Eye (tissue), 1 donor: Measurements from ENCODE around the gene KY.

Experiments
- DNase-seq: peaks from one replicate; pipeline ENCODE4 v3.0.0-alpha.2; 2015

Gene KY

DNA sequence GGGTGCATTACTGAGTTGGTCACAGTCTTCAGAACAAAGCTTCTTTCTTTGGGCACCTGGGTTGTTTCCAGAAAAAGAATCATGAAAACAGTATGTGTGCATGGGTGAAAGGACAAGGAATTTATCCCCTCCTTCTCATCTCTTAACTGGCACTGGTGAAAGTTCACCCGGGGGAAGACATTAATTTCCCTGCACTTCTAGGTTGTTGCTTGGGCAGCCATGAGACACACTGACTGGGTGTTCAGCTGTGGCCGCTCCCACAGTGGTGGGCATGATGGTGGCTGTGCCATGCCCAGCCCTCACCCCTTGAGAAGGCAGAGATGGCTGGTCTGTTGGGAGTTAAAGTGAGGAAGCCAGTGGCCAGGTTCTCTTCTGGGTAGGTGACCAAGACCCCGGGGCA lies 16.6 kb upstream of the KY start:
- DNase-seq: no peak

DNA sequence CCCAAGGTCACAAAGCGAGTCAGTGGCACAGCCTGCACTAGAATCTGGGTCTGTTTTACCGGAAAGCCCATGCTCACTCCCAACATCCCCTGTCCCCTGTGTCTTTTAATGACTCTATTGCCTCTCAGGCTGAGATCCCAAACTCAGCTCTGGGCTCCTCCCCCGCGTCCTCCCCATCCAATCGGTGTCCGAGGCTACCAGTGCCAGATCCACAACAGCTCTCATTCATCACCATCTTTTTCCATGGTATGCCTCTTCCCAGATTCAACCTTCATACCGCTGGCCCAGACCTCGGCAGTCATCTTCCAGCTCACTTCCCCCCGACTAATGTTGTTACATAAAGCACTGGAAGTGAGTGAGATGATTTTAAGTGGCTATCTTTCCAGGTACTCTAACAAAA lies 16.1 kb upstream of the KY start:
- no peak for DNase-seq

DNA sequence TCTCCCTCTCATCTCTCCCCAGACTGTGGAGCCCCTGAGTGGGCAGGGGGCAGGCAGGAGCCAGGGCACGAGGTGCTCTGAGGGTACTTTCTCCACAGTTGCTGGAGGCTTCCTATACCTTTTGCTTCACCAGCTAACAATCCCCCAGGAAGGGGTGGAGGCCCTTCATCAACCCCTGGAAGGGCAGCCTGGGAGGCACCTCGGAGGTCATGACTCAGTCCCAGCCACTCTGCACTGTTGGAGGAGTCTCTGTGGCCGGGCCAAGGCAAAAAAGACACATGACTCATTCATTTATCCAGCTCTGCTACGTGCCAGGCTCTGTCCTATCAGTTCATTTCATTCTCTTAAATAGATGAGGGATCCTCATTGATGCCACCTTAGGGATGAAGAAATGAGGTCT lies 15.6 kb upstream of the KY start:
- DNase-seq: no peak

DNA sequence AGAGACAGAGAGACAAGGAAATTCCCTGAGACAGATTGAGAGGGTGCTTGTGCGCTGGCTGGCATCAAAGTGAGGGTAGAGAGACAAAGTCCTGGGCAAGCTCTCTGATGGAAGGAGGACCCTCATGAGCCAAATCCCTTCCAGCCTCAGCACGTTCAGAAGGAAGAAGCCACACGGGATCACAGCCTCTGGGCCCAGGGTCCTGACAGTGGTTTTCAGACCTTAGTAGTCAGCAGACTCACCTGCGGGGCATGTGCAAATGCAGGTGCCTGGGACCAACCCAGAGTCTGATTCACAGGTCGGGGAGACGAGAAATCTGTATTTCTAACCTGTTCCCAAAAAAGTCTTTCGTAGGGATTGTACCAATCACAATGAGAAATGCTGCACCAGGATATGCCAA lies 15.2 kb upstream of the KY start:
- DNase-seq: no peak

DNA sequence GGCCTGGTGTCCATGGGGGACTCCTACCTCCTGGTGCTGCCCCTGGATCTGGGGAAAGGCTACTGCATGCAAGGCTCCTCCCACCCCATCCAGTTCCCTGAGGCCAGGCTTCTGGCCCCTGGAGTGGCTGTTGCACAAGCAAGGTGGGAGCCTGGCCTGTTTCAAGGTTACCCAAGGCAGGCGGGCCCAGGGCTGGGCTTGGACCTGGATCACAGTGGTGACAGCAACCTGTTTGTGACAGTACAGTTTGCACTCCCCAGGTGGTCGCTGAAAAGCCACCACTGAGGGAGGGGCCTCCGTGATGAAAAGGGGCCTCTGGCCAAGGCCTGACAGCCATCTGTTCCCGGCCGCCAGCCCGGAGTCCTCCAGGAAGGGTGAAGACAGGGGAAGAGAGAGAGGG lies 14.4 kb upstream of the KY start:
- no peak for DNase-seq

DNA sequence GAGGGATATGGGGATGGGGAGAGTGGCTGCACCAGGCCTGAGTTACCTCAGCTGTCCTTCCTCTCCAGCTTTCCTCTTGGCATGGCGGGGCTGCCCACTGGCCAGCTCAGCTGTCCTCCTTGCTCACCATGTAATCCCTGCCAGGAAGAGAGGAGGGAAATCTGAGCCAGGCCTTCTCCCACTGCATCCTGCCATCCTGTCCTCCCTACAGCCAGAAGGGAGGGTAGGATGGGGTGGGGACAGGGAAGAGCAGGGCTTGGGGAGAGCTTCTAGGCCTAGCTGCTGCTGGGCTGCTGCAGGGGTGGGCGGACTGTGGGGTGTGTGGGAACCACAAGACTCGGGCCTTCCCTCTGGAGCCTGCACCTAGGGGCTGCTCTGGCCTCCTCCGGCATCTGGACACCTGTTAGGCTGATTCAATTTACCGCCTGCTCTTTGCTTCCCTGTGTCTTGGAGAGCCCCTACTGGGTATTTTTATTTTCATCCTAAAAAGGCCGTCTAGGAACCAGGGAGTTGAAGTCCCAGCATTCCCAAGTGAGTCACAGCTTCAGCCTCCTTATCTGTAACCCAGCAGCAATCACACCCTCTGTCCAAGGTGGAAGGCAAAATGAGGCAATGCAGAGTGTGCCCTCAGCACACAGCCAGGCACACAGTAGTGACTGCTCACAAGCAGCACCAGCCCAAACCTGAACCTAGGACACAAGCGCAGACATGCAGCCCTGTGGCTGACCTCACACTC lies 13.1 kb upstream of the KY start:
- no peak for DNase-seq

DNA sequence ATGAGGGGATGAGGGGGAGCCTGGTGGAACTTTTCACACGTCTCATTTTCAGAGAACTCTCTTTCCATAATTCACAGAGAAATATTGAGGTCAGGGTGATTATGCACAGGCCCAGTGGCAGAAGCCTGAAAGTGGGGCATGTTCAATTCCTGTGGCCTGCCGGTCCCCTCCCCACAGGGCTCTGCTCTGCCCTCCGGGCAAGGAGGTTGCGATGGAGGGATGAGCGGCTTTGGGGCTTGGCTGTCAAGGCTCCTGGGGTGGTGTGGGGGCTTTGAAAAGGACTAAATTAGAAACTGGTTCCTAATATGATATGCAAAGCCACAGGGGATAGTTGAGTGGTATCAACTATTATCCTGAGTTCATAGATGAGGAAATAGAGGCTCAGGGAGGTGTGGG lies 9.2 kb upstream of the KY start:
- DNase-seq: no peak

DNA sequence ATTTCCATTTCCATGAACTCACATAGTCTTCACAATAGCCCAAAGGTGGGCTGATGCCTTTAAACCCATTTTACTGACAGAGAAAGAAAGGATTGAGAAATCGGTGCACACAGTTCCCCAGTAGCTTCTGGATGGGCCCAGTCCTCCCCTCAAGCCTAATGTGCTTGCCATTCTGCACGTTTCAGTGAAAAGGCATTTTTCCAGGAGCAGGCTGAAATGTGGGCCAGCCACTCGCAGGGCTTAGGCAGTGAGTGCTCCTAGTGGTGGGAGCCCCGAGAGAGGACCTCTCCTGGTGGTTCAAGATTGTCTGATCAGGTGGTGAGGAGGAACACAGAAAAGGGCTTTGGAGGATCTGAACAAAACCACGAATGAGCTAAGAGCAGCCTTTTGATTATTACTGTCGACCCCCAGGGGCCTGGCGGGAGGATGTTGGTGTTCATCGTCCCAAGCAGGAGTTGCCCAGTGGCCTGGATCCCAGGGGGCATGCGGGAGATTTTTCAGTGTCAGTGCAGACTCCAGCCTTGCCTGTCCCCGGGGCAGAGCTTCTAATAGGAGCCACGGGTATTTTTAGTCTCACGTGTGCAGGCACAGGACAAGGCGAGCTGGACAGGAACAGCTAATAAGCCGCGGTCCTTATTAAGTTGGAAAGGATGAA lies 8.7 kb upstream of the KY start:
- no peak for DNase-seq

DNA sequence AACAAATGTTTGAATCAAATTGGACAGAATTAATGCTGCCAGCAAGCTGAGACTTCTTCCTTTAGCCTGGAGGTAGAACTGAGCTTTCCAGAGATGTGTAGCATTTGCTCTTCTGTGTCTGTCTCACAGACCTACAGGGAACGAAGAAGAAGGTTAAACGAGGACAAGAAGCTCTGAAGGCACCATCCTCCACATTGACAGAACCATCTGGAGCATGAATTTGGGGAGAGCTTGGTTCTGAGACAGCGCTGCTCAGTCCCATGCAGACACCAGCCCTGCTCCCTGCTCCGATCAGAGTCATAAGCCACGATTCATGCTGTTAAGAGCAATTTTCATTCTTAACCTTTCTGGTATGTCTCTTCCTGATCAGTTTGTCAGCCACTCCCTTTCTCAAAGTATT lies 7.7 kb upstream of the KY start:
- DNase-seq: no peak

DNA sequence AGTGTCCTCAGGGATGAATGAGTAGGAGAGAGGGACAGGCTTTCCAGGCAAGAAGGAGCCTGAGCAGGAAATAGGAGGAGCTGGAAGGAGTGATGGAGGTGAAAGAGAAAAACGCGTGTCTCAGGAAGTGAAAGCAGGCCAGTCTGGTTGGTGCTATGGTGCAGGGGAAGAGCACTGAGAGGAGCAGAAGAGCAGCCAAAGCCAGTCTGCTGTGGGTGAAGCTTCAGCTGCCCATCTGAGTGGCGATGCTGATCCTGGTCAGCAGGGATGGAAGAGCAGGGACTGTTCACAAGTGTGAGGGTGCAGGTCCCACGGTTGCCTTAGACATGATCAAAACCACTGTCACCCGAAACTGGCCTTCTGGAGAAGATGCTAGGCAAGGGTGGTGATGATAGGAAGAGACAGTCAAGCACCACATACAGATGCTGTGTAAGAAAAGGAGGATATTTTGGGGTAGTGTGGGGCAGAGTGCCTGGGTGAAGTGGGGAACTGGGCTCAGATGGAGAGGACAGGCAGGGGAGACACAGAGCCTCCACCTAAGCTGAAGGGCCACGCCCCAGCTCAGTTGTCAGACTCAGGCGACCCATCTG lies 5.5 kb upstream of the KY start:
- DNase-seq: no peak

DNA sequence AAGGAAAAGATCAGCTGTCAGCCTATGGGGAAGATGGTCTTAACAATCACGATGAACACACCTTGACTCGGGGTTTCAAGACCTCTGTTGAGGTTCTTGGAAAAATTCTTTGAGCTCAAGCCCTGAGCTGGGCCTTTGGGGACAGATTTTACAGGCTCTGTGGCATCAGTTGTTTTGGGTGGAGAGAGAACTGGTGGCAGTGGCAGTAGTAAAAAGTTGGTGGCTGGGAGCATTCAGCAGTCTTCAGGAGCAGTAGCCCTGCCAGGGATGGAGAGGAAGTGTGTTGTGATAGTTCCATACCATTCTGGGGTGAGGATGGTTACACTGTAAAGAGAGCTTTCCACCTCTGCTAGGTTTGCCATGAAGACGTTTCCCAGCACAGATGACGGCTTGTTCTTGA lies 4.9 kb upstream of the KY start:
- no peak for DNase-seq

DNA sequence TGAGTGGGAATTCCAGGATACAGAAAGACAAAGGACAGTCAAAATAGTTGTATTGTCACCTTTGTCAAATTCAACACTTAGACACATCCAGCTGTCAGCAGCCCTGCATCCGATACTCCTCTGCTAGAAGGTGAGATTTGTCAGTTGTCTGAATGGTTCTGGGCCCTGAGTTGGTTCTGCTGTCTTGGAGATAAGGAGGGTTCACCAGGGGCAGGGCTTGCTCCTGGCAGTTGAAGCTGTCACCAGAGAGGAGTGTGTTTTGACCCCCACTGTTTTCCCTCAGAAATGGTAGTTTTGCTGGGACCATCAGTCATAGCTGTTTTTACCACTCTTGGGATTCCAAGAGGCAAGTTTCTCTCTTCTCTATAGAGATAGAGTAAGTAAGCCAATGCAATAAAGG lies 3.2 kb upstream of the KY start:
- DNase-seq: no peak

DNA sequence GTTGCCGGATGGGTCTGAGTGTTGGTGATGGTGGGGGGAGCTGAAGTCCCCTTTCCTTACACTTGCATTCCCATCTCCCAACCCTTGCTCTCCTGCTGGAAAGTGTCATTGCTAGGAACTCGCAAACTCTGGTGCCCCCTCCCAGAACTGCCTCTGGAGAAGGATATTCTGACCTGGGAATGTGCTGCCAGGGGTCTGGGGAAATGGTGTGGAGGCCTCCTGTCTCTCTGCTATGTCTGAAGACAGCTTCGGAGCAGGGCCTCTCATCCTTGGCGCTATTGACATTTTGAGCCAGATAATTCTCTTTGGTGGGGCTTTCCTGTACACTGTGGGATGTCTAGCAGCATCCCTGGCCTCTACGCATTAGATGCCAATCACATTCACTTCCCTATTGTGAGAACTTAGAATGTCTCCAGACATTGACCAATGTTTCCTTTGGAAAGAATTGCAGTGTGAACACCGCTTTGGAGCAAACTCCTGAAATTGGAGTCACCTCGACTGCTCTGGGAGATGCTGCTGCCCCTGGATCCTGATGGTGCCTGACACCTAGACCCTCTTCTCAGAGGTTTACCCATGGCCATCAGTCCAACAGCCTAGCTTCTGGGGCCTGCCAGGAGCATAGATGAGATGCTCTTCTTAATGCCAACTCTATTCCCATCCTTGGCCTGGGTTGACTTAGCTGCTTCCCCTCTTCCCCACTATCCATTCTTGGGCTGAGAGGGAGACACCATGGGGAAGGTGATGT lies 2.2 kb upstream of the KY start:
- no peak for DNase-seq

DNA sequence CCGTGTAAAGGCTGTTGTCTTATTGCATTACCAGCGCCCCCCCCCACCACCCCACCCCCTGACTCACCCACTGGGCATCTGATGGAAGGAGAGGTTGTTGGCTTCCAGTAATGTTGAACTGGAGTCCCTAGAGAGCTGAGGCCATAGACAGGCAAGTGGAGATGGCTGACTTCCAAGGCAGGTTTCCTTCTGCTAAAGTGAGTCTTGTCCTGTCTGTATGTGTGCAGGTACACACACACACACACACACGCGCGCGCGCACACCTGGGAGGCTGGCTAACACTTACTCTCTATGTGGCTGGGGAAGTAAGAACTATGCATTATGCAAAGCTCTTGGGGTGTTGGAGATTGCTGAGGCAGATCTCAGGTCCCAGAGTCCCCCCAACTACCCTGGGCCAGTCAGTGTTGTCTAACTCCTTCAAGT lies 1.6 kb upstream of the KY start:
- DNase-seq: no peak

DNA sequence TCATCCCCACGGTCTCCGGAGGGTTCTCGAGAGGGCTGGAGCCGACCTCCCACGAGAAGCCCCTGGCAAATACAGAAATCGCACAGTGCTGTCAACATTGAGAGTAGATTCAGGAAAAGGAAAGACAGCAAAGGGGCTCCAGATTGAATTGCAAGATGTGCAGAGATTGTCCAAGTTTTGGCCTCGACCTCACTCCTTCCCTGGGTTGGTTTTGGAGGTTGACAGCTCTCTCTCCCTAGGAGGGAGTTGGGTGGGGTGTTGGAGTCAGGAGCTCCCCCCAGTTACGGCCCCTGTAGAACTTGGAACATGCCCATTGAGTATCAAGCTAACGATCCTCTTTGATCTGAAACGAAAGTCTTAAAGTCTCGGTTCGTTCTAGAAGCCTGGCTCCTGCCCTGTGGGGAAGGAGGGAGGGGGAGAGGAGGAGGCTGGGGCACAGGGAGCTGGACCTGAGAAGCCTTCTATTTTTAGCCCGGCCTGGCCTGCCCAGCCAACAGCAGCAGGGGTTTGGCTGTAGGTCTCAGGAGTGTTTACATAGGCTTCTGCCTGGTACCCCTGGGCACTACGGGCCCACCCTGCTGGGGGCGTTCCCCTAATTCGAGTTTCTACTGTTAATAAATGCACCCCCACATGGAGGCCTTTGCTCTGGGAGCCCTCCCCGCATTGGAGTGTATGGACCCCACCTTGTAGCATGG lies 672 bp upstream of the KY start:
- peak; percentile 65 for DNase-seq

DNA sequence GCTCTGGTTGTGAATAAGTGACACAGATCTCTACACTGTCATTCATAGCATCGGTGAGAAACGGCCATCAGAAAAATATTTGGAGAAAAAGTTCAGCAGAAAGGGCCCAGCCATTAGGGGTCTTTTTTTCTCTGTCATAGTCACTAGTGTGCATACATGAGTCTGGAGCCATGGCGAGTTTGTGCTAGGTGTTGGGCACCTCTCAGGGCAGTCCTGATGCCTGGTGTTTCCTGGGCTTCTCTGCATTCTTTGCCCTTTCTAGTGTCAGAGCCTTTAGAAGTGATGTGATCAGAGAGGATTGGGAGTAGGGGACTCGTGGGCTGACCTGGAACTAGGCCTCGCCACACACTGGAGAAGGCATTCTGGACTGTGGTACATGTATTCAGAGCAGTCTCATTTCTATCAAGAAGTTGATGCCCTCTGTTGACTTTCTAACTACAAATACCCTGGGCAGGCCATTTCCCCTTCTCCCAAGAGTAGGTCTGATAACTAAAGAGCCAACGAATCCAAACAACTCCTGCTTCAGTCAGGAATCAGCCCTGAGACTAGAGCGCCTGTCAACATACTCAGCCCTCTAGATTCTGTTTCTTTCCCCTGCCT lies 1.6 kb downstream of the KY start:
- no peak for DNase-seq

DNA sequence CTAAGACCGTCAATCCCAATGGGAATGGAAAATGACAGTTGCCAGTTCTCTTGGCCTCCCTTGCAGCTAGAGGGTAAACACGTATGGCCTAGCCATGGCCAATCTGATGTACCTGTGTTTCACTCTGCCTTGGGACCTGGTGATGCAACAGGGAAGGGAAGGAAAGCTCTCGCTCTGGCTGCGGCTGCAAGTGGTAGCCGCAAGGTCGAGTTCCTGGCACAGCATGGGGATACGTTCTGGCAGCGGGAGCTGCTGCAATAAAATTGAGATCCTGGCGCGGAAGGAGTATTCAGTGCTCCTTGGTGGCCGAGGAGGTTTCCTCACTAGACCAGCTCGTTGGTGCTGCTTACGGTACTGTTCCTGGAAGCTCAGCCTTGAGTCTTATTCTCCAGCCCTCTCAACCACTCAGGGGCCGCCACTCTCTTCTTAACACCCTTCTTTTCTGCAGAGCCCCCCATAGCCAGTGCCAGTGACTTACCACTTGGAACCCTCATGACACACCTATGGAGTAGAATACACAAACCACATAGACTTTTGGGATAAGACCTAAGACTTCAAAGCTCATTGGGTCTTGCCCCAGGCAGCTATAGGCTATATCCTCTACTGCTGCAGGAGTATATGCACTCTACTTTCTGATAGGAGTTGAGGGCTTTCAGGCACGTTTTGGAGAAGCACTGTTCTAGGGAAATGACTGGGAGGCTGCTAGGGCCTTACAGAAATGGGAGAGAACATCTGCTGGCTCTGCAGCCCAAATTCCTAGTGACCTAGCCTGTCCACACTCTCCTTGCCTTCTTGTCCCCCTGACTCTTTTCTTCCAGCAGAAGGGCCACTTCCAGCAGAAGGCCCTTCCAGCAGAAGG lies 2.7 kb downstream of the KY start:
- DNase-seq: no peak

DNA sequence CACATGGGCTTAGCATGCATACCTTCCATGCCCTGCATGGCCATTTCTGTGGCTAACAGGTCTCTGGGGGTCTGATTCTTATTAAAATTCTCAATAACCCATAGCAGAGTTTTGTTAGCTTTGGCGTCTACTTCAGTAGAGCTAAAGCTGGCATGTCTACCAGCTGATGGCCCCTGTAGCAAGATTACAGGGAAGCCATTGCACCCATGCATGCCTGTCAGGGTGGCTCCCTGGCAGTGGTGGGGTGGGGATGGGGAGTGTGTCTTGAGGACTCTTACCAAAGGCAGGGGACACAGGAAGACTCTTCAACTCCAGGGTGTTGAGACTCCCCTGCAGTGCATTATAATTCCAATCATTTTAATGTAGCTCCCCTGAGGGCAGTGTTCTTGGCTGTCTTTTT lies 4.7 kb downstream of the KY start:
- DNase-seq: no peak

DNA sequence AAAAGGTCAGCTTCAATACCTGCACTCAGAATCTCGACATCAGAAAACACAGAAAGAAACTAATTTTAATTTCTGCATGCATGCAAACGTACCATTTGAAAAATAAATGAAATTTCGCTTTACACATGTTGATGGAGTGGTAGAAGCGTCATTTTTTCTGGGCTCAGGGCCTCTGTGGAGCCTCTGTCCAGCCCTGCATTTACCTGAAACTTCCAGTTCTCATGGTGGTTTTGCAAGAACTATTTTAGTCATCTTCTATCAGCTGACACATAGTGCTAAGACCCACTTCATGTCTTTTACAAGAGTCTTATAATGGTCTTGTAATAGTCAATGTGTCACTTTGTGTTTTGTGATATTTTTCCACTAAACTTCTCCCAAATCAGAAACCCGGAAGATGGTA lies 5.3 kb downstream of the KY start:
- DNase-seq: no peak

DNA sequence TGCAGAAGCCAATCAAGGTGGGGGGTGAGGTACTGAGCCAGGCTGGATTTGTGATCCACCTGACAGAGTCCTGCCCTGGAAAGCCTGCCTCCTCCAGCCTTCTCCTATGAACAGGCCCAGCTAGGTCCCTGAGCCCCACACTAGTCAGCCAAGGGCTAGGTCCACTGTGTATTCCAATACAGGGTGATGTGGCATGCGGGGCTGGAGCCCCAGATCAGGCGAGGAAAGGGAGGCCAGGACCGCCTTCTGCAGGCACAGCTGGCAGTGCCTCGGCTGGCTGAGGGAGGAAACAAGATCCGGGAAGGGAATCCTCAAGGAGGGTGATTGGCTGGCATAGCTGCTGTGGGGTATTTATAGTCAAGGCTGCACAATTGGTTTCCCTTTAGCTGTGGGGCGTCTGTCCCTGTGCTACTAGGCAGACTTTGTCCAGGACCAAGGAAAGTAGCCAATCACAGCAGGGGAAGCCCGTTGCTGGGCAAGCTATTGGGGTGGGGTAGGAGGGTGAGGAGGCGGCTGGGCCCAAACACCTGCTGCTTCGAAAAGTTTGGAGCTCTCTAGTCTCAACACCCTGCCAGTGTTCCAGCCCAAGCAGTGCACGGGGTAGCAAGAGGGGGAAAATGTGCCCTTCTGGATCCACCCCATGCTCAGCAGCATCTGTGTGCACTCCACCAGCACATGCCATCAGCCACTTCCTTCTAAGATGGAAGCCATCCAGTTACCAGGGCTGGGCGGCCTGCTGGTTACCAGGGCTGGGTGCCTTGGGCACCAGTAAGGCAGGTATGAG lies 5.9 kb downstream of the KY start:
- DNase-seq: peak; percentile 38

DNA sequence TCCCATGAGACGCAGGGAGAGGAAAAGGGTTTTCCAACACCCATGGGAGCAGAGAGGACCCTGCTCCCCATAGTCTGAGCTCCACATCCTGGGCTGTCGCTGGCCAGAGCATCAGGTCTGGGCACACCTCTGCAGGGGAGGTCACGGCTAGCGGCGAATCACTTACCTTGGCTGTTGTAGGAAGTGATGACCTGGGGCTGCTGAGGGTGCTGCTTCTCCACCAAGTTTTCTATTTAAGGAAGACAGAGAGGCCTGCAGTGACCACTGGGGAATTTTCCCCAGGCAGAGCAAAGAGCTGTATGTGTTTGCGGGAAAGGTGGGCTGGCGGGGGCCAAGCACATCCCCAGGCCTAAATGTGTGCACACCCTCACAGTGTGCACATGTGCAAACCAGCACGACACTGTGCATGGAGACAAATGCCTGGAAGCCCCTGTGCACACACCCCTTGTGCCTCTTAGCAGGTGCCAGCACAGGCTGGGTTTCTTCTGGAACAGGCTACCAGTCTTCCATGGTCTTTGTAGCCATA lies 7.6 kb downstream of the KY start:
- no peak for DNase-seq
